Measurements from ENCODE around the gene CNPY2. TPM values are rescaled to one million over a fixed set of nuclear protein-coding genes. Genes with fewer than 3 reads are reported as not detected.
"Not testable (repeated sequence)": the region's sequence is repeated elsewhere in the genome, so short reads cannot be mapped to it uniquely, and the experiment has no call there.

CNPY2 gene
- total and polyA plus RNA-seq, 8 donors: 39.7 to 112 (median 87.4) TPM

- Histone ChIP-seq H3K27me3 (no peaks in the 10 kb centered on the region), H3K9me3 (no peaks in the 10 kb centered on the region), H3K27ac (peak overlapping the region in 1 of 5 donors; percentile 54), H3K36me3 (peaks cover 50 to 75% (median 68%) of the 10 kb centered on the region in 4 donors), H3K4me3 (no peak overlapping the region), H3K4me1 (peaks cover 10 to 28% (median 15%) of the 10 kb centered on the region in 4 donors)
- TF ChIP-seq CTCF (IDR thresholded peaks at IDR 0.05) (peak in 3 of 7 experiments; percentile 6 to 11 (median 9)), POLR2AphosphoS5 (IDR thresholded peaks at IDR 0.05) (peak in 1 of 3 donors; percentile 10), POLR2A (IDR thresholded peaks at IDR 0.05) (no peak)
- DNase-seq: peak in 1 of 2 donors; percentile 47
- WGBS, 5 donors: 9 to 20% (median 10%) methylated on average over 1 of the region's 1 CpG
- intact Hi-C loops (cut with DNase I; ENCODE audit: low total_unique reads): no loop called here
These were observed 44.8 kb downstream of the CNPY2 start for GRCh38 chr12:56271031-56271430.

- peaks cover 15 to 40% (median 34%) of the 10 kb centered on the region in 4 donors for H3K36me3 ChIP-seq
- peaks cover 10 to 33% (median 20%) of the 10 kb centered on the region in 4 donors for H3K4me1 ChIP-seq
- 20 to 29% (median 24%) methylated on average over 20 to 21 of the region's 21 CpGs for WGBS, 5 donors
- peak overlapping the region; percentile 70 to 83 (median 78) for H3K4me3 ChIP-seq
- H3K27ac ChIP-seq: peak overlapping the region; percentile 88 to 98 (median 95)
- H3K9me3 ChIP-seq: no peaks in the 10 kb centered on the region
- H3K27me3 ChIP-seq: no peaks in the 10 kb centered on the region
- intact Hi-C loops (cut with DNase I; ENCODE audit: low total_unique reads): no loop called here
- no peak for DNase-seq
- TF ChIP-seq EP300 (IDR thresholded peaks at IDR 0.05): no peak
- no peak for TF ChIP-seq CTCF (IDR thresholded peaks at IDR 0.05)
- no peak for TF ChIP-seq POLR2AphosphoS5 (IDR thresholded peaks at IDR 0.05)
- TF ChIP-seq POLR2A (IDR thresholded peaks at IDR 0.05): no peak
These were observed 48.2 kb downstream of the CNPY2 start for GRCh38 chr12:56267443-56268071.

GRCh38 chr12:56266693-56267442 is 48.9 kb downstream of the CNPY2 start, which contains the start of gene COQ10A:
TSS of gene COQ10A (plus strand) at chr12:56266942. CDS start at chr12:56267119, 177 bp downstream.
- Histone ChIP-seq H3K36me3 (peaks cover 8 to 33% (median 27%) of the 10 kb centered on the region in 4 donors), H3K27me3 (no peaks in the 10 kb centered on the region), H3K4me1 (peaks cover 10 to 33% (median 20%) of the 10 kb centered on the region in 4 donors), H3K27ac (peak within 1 kb of the TSS; percentile 88 to 98 (median 95)), H3K4me3 (peak within 1 kb of the TSS; percentile 70 to 83 (median 78)), H3K9me3 (no peaks in the 10 kb centered on the region)
- WGBS, 5 donors: 0 to 1% (median 0%) methylated on average over 19 to 68 of the region's 68 CpGs
- peak; percentile 79 to 93 (median 90) for TF ChIP-seq POLR2AphosphoS5 (IDR thresholded peaks at IDR 0.05)
- TF ChIP-seq POLR2A (IDR thresholded peaks at IDR 0.05): peak in 1 of 4 donors; percentile 76
- no peak for TF ChIP-seq EP300 (IDR thresholded peaks at IDR 0.05)
- peak in 5 of 7 experiments; percentile 58 to 75 (median 71) for TF ChIP-seq CTCF (IDR thresholded peaks at IDR 0.05)
- DNase-seq: peak; percentile 91 to 96
- intact Hi-C loops (cut with DNase I; ENCODE audit: low total_unique reads): no loop called here

- 50 to 56% (median 53%) methylated on average over 16 of the region's 16 CpGs for WGBS, 5 donors
- H3K27me3 ChIP-seq; H3K9me3 ChIP-seq; intact Hi-C loops (cut with DNase I; ENCODE audit: low total_unique reads); DNase-seq: not testable (repeated sequence)
- Histone ChIP-seq H3K4me1 (peaks cover 10 to 30% (median 20%) of the 10 kb centered on the region in 4 donors), H3K27ac (peak overlapping the region; percentile 88 to 98 (median 95)), H3K4me3 (peak overlapping the region; percentile 70 to 83 (median 78)), H3K36me3 (peaks cover 3 to 26% (median 20%) of the 10 kb centered on the region in 4 donors)
These were observed 49.6 kb downstream of the CNPY2 start for GRCh38 chr12:56266068-56266692.

- H3K27me3 ChIP-seq; DNase-seq; H3K4me3 ChIP-seq; H3K27ac ChIP-seq; H3K36me3 ChIP-seq; H3K9me3 ChIP-seq; intact Hi-C loops (cut with DNase I; ENCODE audit: low total_unique reads): not testable (repeated sequence)
- WGBS, 5 donors: 85 to 96% (median 88%) methylated on average over 7 of the region's 7 CpGs
- H3K4me1 ChIP-seq: peaks cover 10 to 30% (median 23%) of the 10 kb centered on the region in 4 donors
These were observed 52.8 kb downstream of the CNPY2 start for GRCh38 chr12:56262955-56263354.

Measured in stomach (tissue), 9 donors.